Measurements from ENCODE around the gene NUAK2. TPM values are rescaled to one million over a fixed set of nuclear protein-coding genes. Genes with fewer than 3 reads are reported as not detected.

Gene NUAK2
- total and polyA plus RNA-seq, 3 donors from 2014 or later: 7.2 to 19.6 (median 13.4) TPM

DNA sequence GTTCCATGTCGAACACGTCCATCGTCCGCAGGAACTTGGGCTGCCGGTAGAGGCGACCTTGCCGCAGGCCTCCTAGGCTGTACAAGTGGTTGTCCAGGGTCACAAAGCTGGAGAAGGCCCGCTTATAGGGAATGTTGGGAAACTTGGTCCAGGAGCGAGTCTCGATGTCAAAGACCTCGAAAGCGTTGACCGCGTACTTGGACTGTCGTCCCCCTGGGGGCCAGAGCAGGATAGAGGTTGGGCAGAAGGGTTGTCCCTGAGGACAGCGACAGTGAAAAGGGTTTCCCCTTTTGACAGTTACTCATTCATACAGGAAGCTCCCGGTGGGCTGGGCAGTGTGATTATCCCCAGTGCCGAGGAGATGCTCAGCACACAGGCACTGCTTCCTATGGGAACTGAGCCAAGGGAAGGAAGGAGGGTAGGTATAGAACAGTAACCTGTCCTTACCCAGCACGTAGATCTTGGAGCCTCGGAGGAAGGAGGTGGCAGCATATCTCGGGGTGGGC lies 17.7 kb upstream of the NUAK2 start:
- DNase-seq: no peak
- Histone ChIP-seq H3K27me3 (no peaks in the 10 kb centered on the region), H3K36me3 (ENCODE audit: low read depth, missing control alignments) (no peaks in the 10 kb centered on the region), H3K4me3 (no peak overlapping the region), H3K9me3 (no peaks in the 10 kb centered on the region), H3K4me1 (peaks cover 12% of the 10 kb centered on the region), H3K27ac (no peak overlapping the region)
- intact Hi-C loops (cut with DNase I; ENCODE audit: low total_unique reads): loop anchor here (10.0 kb wide), 1 partner anchor 146 kb away; no protein-coding TSS in a partner anchor
- TF ChIP-seq, protein P1, sequence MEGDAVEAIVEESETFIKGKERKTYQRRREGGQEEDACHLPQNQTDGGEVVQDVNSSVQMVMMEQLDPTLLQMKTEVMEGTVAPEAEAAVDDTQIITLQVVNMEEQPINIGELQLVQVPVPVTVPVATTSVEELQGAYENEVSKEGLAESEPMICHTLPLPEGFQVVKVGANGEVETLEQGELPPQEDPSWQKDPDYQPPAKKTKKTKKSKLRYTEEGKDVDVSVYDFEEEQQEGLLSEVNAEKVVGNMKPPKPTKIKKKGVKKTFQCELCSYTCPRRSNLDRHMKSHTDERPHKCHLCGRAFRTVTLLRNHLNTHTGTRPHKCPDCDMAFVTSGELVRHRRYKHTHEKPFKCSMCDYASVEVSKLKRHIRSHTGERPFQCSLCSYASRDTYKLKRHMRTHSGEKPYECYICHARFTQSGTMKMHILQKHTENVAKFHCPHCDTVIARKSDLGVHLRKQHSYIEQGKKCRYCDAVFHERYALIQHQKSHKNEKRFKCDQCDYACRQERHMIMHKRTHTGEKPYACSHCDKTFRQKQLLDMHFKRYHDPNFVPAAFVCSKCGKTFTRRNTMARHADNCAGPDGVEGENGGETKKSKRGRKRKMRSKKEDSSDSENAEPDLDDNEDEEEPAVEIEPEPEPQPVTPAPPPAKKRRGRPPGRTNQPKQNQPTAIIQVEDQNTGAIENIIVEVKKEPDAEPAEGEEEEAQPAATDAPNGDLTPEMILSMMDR (IDR thresholded peaks at IDR 0.05): no peak
- TF ChIP-seq POLR2A (IDR thresholded peaks at IDR 0.05): no peak
- WGBS, 2 donors: 84 to 91% methylated on average over 18 to 21 of the region's 21 CpGs

DNA sequence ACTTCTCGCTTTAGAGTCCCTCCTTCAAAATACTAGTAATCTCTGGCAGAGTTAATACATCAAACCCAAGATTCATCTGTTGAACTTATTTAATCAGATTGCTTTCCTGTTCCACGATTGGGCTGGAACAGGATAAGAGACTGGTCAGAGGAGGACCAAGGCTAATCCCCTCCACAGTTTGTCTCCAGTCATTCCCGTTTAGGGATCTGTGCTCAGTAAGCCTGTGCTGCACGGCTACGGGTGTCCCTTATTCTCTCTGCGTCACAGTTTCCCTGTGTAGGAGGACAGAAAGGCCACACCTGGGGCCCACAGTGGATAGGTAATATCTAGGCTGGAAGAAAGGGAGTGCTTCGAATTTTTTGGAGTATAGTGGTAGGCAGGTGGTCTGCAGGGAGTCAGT lies 16.5 kb upstream of the NUAK2 start:
- H3K27me3 ChIP-seq: no peaks in the 10 kb centered on the region
- no peaks in the 10 kb centered on the region for H3K4me1 ChIP-seq
- intact Hi-C loops (cut with DNase I; ENCODE audit: low total_unique reads): loop anchor here (10.0 kb wide), 1 partner anchor 147 kb away; no protein-coding TSS in a partner anchor
- no peak overlapping the region for H3K4me3 ChIP-seq
- WGBS, 2 donors: 68 to 74% methylated on average over 7 of the region's 7 CpGs
- no peak for DNase-seq
- TF ChIP-seq, protein P1 (IDR thresholded peaks at IDR 0.05): no peak
- TF ChIP-seq POLR2A (IDR thresholded peaks at IDR 0.05): no peak
- no peaks in the 10 kb centered on the region for H3K36me3 ChIP-seq (ENCODE audit: low read depth, missing control alignments)
- H3K27ac ChIP-seq: no peak overlapping the region
- H3K9me3 ChIP-seq: no peaks in the 10 kb centered on the region

GRCh38 chr1:205337481-205337880 lies 15.9 kb upstream of the NUAK2 start:
- intact Hi-C loops (cut with DNase I; ENCODE audit: low total_unique reads): loop anchor here (10.0 kb wide), 1 partner anchor 147 kb away; no protein-coding TSS in a partner anchor
- H3K27me3 ChIP-seq: no peaks in the 10 kb centered on the region
- no peaks in the 10 kb centered on the region for H3K4me1 ChIP-seq
- no peaks in the 10 kb centered on the region for H3K36me3 ChIP-seq (ENCODE audit: low read depth, missing control alignments)
- no peaks in the 10 kb centered on the region for H3K9me3 ChIP-seq
- no peak overlapping the region for H3K4me3 ChIP-seq
- no peak overlapping the region for H3K27ac ChIP-seq
- 78 to 82% methylated on average over 7 of the region's 7 CpGs for WGBS, 2 donors
- no peak for TF ChIP-seq POLR2A (IDR thresholded peaks at IDR 0.05)
- TF ChIP-seq, protein P1 (IDR thresholded peaks at IDR 0.05): no peak
- no peak for DNase-seq

GRCh38 chr1:205335692-205336091 lies 14.1 kb upstream of the NUAK2 start:
- peak; percentile 87 for DNase-seq
- TF ChIP-seq POLR2A (IDR thresholded peaks at IDR 0.05): no peak
- TF ChIP-seq, protein P1 (IDR thresholded peaks at IDR 0.05): peak; percentile 76 to 87 (median 82)
- no peak overlapping the region for H3K27ac ChIP-seq
- WGBS, 2 donors: 23 to 43% methylated on average over 4 of the region's 4 CpGs
- H3K4me3 ChIP-seq: no peak overlapping the region
- no peaks in the 10 kb centered on the region for H3K4me1 ChIP-seq
- H3K36me3 ChIP-seq (ENCODE audit: low read depth, missing control alignments): no peaks in the 10 kb centered on the region
- intact Hi-C loops (cut with DNase I; ENCODE audit: low total_unique reads): loop anchor here (10.0 kb wide), 1 partner anchor 149 kb away; no protein-coding TSS in a partner anchor
- H3K27me3 ChIP-seq: no peaks in the 10 kb centered on the region
- H3K9me3 ChIP-seq: no peaks in the 10 kb centered on the region
